GM19468 (cell line): Measurements from ENCODE around the gene CARD14.
"Not testable (repeated sequence)": the region's sequence is repeated elsewhere in the genome, so short reads cannot be mapped to it uniquely, and the experiment has no call there.

Experiments
- ATAC-seq: cut with Tn5 transposase; IDR thresholded peaks from one replicate; pipeline ENCODE4 v1.9.1; 2021; ENCODE audit warnings: mild to moderate bottlenecking, moderate library complexity, moderate number of reproducible peaks; ENCODE audit not compliant: unreplicated experiment; ENCODE audit errors: extremely low read depth

The CARD14 gene

DNA sequence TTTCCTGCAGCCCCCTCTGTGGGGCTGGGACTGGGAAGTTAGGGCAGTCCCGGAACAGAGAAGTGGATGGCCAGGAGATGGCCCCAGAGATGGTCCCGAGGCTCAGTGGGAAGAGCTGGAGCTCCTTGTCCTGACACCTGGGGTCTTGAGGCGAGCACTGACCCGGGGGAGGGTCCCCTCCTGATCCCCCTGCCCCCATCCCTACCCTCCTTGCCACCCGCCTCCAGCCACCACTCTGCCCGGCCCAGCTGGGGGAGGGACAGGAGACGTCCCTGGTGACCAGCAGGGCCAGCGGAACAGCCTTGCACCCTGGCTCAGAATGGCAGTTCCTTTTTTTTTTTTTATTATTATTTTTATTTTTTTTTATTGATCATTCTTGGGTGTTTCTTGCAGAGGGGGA is 76.9 kb downstream of the CARD14 start:
- ATAC-seq: no peak

DNA sequence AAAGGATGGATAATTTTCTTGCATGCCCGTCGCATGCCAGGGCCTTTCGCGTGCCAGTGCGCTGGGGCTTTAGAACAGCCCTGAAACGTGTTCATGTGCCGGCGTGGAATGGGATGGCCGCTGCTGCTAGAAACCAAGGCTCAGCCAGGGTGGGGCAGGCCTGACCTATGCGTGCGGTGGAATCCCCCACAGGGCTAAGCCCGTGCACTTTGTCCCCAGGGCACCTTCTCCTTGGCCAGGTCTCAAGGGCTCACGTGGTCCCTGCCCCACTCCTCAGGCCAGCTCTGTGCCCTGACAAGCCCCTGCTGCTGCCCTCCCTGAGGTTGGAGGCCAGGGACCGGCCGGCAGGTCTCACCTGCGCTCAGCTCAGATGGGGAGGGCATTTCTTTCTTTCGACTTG is 77.7 kb downstream of the CARD14 start:
- no peak for ATAC-seq

GRCh38 chr17:80248001-80248893 is 78.4 kb downstream of the CARD14 start:
- ATAC-seq: no peak

GRCh38 chr17:80248894-80249710 is 79.3 kb downstream of the CARD14 start:
- no peak for ATAC-seq

DNA sequence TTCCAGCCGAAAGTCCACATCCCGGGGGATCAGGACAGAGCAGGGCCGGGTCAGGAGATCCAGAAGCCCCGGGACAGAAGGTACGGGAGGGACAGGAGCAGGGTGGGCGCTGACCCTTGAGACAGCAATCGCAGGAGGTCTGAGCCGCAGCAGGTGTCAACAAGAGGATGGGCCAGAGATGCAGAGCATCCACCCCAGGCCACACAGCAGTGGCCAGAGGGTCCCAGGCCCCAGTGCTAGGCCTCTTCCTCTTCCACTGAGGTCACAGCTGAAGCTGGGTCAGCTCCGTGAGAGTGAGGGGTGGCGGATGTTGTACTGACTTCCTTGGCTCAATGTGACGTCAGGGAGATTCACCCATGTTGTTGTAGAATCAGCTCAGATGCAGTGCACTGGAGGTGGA is 82.1 kb downstream of the CARD14 start:
- ATAC-seq: no peak

DNA sequence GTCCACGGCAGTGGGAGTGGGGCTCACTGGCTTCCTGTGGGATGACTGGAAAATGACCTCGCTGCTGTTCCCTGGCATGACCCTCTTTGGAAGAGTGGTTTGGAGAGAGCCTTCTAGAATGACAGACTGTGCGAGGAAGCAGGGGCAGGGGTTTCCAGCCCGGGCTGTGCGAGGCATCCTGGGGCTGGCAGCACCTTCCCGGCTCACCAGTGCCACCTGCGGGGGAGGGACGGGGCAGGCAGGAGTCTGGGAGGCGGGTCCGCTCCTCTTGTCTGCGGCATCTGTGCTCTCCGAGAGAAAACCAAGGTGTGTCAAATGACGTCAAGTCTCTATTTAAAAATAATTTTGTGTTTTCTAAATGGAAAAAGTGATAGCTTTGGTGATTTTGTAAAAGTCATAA is 83.0 kb downstream of the CARD14 start:
- ATAC-seq: no peak

DNA sequence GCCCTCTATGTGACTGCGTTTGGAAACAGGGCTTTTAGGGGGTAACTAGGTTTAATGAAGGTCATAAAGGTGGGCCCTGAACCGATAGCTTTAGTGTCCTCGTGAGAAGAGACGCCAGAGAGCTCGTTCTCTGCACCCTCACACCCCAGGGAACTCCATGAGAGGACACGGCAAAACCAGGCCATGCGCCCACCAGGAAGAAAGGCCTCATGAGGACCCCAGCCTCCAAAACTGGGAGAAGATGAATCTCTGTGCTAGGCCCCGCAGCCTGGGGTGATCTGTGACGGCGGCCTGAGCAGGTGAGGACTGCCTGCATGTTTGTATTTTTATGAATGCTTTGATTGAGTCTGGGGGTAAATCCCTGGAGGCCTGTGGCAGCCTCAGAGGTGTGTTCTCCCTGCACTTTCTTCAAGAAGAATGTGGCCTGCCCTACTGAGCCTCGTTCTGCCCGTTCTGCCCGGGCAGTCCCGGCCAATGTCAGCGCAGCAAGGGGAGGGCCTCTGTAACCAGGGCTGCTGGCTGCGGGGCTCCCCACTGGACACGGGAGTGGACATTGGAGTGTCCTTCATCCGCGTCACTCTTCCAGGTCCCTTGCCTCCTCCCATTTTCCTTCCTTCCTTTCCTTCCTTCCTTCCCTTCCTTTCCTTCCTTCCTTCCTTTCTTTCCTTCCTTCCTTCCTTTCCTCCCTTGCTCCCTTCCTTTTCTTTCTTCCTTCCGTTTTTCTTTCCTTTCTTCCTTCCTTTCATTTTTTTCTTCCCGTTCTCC is 84.0 kb downstream of the CARD14 start:
- no peak for ATAC-seq

DNA sequence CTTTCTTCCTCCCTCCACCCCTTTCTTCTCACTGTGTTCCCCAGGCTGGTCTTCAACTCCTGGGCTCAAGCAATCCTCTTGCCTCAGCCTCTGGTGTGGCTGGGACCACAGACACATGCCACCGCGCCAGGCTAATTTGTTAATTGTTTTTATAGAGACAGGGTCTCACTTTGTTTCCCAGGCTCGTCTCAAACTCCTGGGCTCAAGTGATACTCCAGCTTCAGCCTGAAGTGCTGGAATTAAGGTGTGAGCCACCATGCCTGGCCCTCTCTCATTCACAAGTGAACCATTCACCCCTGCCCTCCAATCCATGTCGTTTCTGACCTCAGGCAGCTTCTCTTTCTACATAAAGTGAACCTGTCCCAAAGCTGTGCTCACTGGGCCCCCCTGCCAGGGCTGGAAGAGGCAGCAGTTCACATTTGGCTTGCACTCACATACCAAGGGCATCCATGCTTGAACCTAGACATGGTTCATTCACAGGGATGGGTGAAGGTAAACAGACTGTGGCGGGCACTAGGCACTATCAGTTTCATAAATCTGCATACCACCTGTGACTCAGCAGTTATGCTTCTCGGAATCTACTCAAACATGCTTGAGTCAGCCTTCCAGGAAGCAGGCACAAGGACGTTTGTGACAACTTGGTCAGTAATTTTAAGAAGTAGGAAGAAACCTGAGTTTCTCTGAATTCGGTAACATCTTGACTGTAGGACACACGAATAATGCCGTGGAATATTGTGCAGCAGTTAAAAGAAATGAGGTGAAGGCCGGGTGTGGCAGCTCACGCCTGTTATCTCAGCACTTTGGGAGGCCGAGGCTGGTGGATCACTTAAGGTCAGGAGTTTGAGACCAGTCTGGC is 84.8 kb downstream of the CARD14 start:
- peak; percentile 32 for ATAC-seq

DNA sequence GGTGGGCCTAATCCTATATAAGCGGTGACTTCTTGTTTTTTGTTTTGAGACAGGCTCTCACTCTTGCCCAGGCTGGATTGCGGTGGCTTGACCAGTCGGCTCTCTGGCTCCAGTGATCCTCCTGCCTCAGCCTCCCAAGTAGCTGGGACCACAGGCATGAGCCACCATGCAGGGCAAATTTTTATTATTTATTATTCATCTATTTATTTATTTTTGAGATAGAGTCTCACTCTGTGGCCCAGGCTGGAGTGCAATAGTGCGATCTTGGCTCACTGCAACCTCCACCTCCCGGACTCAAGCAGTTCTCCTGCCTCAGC is 86.2 kb downstream of the CARD14 start:
- no peak for ATAC-seq

- ATAC-seq: no peak
These were observed 87.9 kb downstream of the CARD14 start for GRCh38 chr17:80257716-80258213.

GRCh38 chr17:80258296-80258695 is 88.5 kb downstream of the CARD14 start:
- ATAC-seq: not testable (repeated sequence)
